ENCODE measurements around the gene TPRG1L. TPM values are rescaled to one million over a fixed set of nuclear protein-coding genes. Genes with fewer than 3 reads are reported as not detected.

Gene TPRG1L
- total RNA-seq, 4 donors from 2014 or later, result 36.8 to 55.3 (median 50.3) TPM

- 94% methylated on average over 10 of the region's 15 CpGs for WGBS
- peaks cover 0 to 37% (median 0%) of the 10 kb centered on the region in 4 donors for H3K27me3 ChIP-seq
- H3K4me1 ChIP-seq, result peaks cover 12 to 24% (median 21%) of the 10 kb centered on the region in 4 donors
- no peak overlapping the region for H3K4me3 ChIP-seq
- intact Hi-C loops (cut with DNase I), result no loop called here
- H3K27ac ChIP-seq (replicated peaks in 1 of 4), result no peak overlapping the region
- no peak for DNase-seq (ENCODE audit: extremely low spot score)
- no peaks in the 10 kb centered on the region for H3K36me3 ChIP-seq
- no peak for TF ChIP-seq POLR2A (IDR thresholded peaks at IDR 0.05; ENCODE audit: low read depth)
- TF ChIP-seq POLR2AphosphoS5 (IDR thresholded peaks at IDR 0.05), result no peak
- no peak for TF ChIP-seq CTCF (IDR thresholded peaks at IDR 0.05)
- H3K9me3 ChIP-seq, result no peaks in the 10 kb centered on the region
Observed at GRCh38 chr1:3599816-3600215, 25.0 kb upstream of the TPRG1L start.

- no peak for DNase-seq (ENCODE audit: extremely low spot score)
- intact Hi-C loops (cut with DNase I), result no loop called here
- H3K4me1 ChIP-seq, result peaks cover 12 to 24% (median 21%) of the 10 kb centered on the region in 4 donors
- H3K27ac ChIP-seq (replicated peaks in 1 of 4), result no peak overlapping the region
- H3K36me3 ChIP-seq, result no peaks in the 10 kb centered on the region
- 83% methylated on average over 10 of the region's 10 CpGs for WGBS
- no peaks in the 10 kb centered on the region for H3K9me3 ChIP-seq
- H3K27me3 ChIP-seq, result peaks cover 0 to 37% (median 0%) of the 10 kb centered on the region in 4 donors
- TF ChIP-seq EP300 (IDR thresholded peaks at IDR 0.05), result no peak
- H3K4me3 ChIP-seq, result no peak overlapping the region
Observed at GRCh38 chr1:3600354-3600753, 24.5 kb upstream of the TPRG1L start.

GRCh38 chr1:3601743-3602142 is 23.1 kb upstream of the TPRG1L start:
- peaks cover 0 to 48% (median 0%) of the 10 kb centered on the region in 4 donors for H3K27me3 ChIP-seq
- no peaks in the 10 kb centered on the region for H3K9me3 ChIP-seq
- peaks cover 12 to 23% (median 21%) of the 10 kb centered on the region in 4 donors for H3K4me1 ChIP-seq
- TF ChIP-seq EP300 (IDR thresholded peaks at IDR 0.05) (no peak), POLR2A (IDR thresholded peaks at IDR 0.05; ENCODE audit: low read depth) (no peak), CTCF (IDR thresholded peaks at IDR 0.05) (no peak), POLR2AphosphoS5 (IDR thresholded peaks at IDR 0.05) (no peak)
- DNase-seq (ENCODE audit: extremely low spot score), result no peak
- no peaks in the 10 kb centered on the region for H3K36me3 ChIP-seq
- H3K27ac ChIP-seq (replicated peaks in 1 of 4), result no peak overlapping the region
- intact Hi-C loops (cut with DNase I), result no loop called here
- 84% methylated on average over 15 of the region's 16 CpGs for WGBS
- H3K4me3 ChIP-seq, result no peak overlapping the region

- intact Hi-C loops (cut with DNase I), result no loop called here
- peaks cover 12 to 18% (median 16%) of the 10 kb centered on the region in 4 donors for H3K4me1 ChIP-seq
- DNase-seq (ENCODE audit: extremely low spot score), result no peak
- H3K9me3 ChIP-seq, result no peaks in the 10 kb centered on the region
- no peaks in the 10 kb centered on the region for H3K36me3 ChIP-seq
- no CpG with 5 or more reads among the region's 21 CpGs for WGBS
- TF ChIP-seq EP300 (IDR thresholded peaks at IDR 0.05), result no peak
- no peak for TF ChIP-seq POLR2A (IDR thresholded peaks at IDR 0.05; ENCODE audit: low read depth)
- TF ChIP-seq POLR2AphosphoS5 (IDR thresholded peaks at IDR 0.05), result no peak
- no peak for TF ChIP-seq CTCF (IDR thresholded peaks at IDR 0.05)
- peaks cover 0 to 54% (median 0%) of the 10 kb centered on the region in 4 donors for H3K27me3 ChIP-seq
- H3K4me3 ChIP-seq, result no peak overlapping the region
- no peak overlapping the region for H3K27ac ChIP-seq (replicated peaks in 1 of 4)
Observed at GRCh38 chr1:3602375-3602774, 22.4 kb upstream of the TPRG1L start.

GRCh38 chr1:3603156-3603555 is 21.7 kb upstream of the TPRG1L start:
- TF ChIP-seq POLR2AphosphoS5 (IDR thresholded peaks at IDR 0.05), result no peak
- whole genome bisulfite sequencing, result 95% methylated on average over 11 of the region's 11 CpGs
- Histone ChIP-seq H3K9me3 (no peaks in the 10 kb centered on the region), H3K36me3 (no peaks in the 10 kb centered on the region), H3K27me3 (peaks cover 0 to 58% (median 0%) of the 10 kb centered on the region in 4 donors), H3K4me3 (no peak overlapping the region), H3K4me1 (peaks cover 6 to 10% (median 8%) of the 10 kb centered on the region in 4 donors), H3K27ac (replicated peaks in 1 of 4) (no peak overlapping the region)
- DNase-seq (ENCODE audit: extremely low spot score), result no peak
- intact Hi-C loops (cut with DNase I), result no loop called here

Data from esophagus muscularis mucosa (tissue), 4 donors.